Tibial artery (tissue), 4 donors: ENCODE measurements around the gene ARFGAP1.

ENCODE experiments used
- DNase-seq, 2 donors: peaks; one replicate each; pipeline ENCODE4 v3.0.0-alpha.2; 2019
- H3K27ac ChIP-seq, 2 donors: fragments of 200-600 bp; sonication (generic) in 1 of 2; 1 replicate in 1 of 2; 2 replicates in 1 of 2; pipeline ENCODE4 v1.5.1; 2018 to 2019; ENCODE audit warnings: mild to moderate bottlenecking in 1 of 2
- H3K27me3 ChIP-seq, 2 donors: fragments of 200-600 bp; sonication (generic) in 1 of 2; one replicate each; pipeline versions ENCODE4 v1.5.1 to v1.6.0; 2016 to 2019
- H3K36me3 ChIP-seq, 3 donors: fragments of 200-600 bp; sonication (generic) in 2 of 3; one replicate each; pipeline ENCODE4 v1.5.1; 2016 to 2019; ENCODE audit warnings: mild to moderate bottlenecking in 2 of 3
- H3K4me1 ChIP-seq, 4 donors: fragments of 200-600 bp; sonication (generic) in 2 of 4; 1 replicate in 3 of 4; 2 replicates in 1 of 4; pipeline ENCODE4 v1.5.1; 2016 to 2019
- H3K4me3 ChIP-seq, 2 donors: fragments of 200-600 bp; sonication (generic) in 1 of 2; 1 replicate in 1 of 2; 2 replicates in 1 of 2; pipeline ENCODE4 v1.5.1; 2018 to 2019; ENCODE audit warnings: mild to moderate bottlenecking in 2 of 2
- H3K9me3 ChIP-seq, 3 donors: fragments of 200-600 bp; sonication (generic) in 1 of 3; one replicate each; pipeline ENCODE4 v1.5.1; 2016 to 2019
- CTCF ChIP-seq, 2 experiments: fragments of 200-600 bp in 1 of 2; fragments of 450-650 bp in 1 of 2; IDR thresholded peaks; one replicate each; pipeline ENCODE4 v1.5.1; 2017 to 2019; ENCODE audit warnings: antibody characterized with exemption in 2 of 2, mild to moderate bottlenecking in 1 of 2, moderate library complexity in 1 of 2
- intact Hi-C: fragments of 100-400 bp; cut with DNase I; formaldehyde crosslinking; loops from one replicate; pipeline ENCODE4 v1.15.0; 2023; ENCODE audit warnings: low total_unique reads

Gene ARFGAP1

GRCh38 chr20:63259734-63260460, 12.7 kb upstream of the ARFGAP1 start:
- no peaks in the 10 kb centered on the region for H3K36me3 ChIP-seq
- H3K27me3 ChIP-seq: peaks cover 0 to 94% of the 10 kb centered on the region in 2 donors
- intact Hi-C loops: loop anchor here (5.0 kb wide), 1 partner anchor 493 kb away; no protein-coding TSS in a partner anchor
- peaks cover 0 to 3% (median 0%) of the 10 kb centered on the region in 4 donors for H3K4me1 ChIP-seq
- H3K4me3 ChIP-seq: no peak overlapping the region
- DNase-seq: no peak
- no peak for TF ChIP-seq CTCF (IDR thresholded peaks at IDR 0.05)
- no peak overlapping the region for H3K27ac ChIP-seq
- H3K9me3 ChIP-seq: no peaks in the 10 kb centered on the region

GRCh38 chr20:63260521-63260920, 12.1 kb upstream of the ARFGAP1 start:
- Histone ChIP-seq H3K27me3 (peaks cover 0 to 93% of the 10 kb centered on the region in 2 donors), H3K27ac (no peak overlapping the region), H3K4me3 (no peak overlapping the region), H3K4me1 (no peaks in the 10 kb centered on the region), H3K36me3 (no peaks in the 10 kb centered on the region), H3K9me3 (no peaks in the 10 kb centered on the region)
- intact Hi-C loops: no loop called here
- DNase-seq: no peak
- TF ChIP-seq CTCF (IDR thresholded peaks at IDR 0.05): no peak

- Histone ChIP-seq H3K4me1 (no peaks in the 10 kb centered on the region), H3K27ac (no peak overlapping the region), H3K9me3 (no peaks in the 10 kb centered on the region), H3K27me3 (peaks cover 0 to 93% of the 10 kb centered on the region in 2 donors), H3K36me3 (no peaks in the 10 kb centered on the region), H3K4me3 (no peak overlapping the region)
- no peak for TF ChIP-seq CTCF (IDR thresholded peaks at IDR 0.05)
- intact Hi-C loops: no loop called here
- no peak for DNase-seq
Observed at GRCh38 chr20:63261060-63261794, 11.4 kb upstream of the ARFGAP1 start.

GRCh38 chr20:63261795-63262528, 10.7 kb upstream of the ARFGAP1 start:
- intact Hi-C loops: no loop called here
- DNase-seq: no peak

More at GRCh38 chr20:63261795-63262528, 10.7 kb upstream of the ARFGAP1 start:
- no peak for TF ChIP-seq CTCF (IDR thresholded peaks at IDR 0.05)
- no peaks in the 10 kb centered on the region for H3K9me3 ChIP-seq
- no peaks in the 10 kb centered on the region for H3K36me3 ChIP-seq
- peaks cover 0 to 91% of the 10 kb centered on the region in 2 donors for H3K27me3 ChIP-seq
- no peak overlapping the region for H3K27ac ChIP-seq
- H3K4me1 ChIP-seq: no peaks in the 10 kb centered on the region
- H3K4me3 ChIP-seq: no peak overlapping the region
